Astrocyte (in vitro differentiated cells and primary cell): ENCODE results near the gene CSN2.

Source experiments
- EZH2 ChIP-seq: IDR thresholded peaks from 2 replicates; pipeline ENCODE4 v1.6.1; 2012; ENCODE audit warnings: mild to moderate bottlenecking, low read length, inconsistent platforms; ENCODE audit not compliant: insufficient read depth
- TF ChIP-seq, protein P1 (sequence below): IDR thresholded peaks from 2 replicates; pipeline ENCODE4 v1.5.1; 2011; ENCODE audit warnings: low read depth, mild to moderate bottlenecking, inconsistent platforms, low read length, moderate library complexity; ENCODE audit not compliant: insufficient read depth

DNA sequence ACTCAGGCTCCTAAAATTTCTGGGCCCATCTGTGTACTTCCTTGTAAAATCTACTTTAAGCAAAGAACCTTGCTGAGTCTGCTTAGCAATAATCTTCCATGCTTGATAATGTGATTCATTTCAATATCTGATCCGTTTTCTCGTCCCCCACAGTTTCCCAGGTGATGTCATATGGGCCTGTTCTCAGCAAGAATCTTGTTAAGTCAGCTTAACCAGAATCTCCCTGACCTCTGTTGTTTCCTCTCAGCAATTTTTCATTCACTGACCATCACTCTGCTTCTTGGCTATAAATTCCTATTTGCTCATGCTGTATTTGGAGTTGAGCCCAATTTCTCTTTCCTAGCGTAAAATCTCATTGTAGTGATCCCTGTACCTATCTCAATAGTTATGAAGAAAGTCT is 13.9 kb downstream of the CSN2 start:
- TF ChIP-seq, protein P1, sequence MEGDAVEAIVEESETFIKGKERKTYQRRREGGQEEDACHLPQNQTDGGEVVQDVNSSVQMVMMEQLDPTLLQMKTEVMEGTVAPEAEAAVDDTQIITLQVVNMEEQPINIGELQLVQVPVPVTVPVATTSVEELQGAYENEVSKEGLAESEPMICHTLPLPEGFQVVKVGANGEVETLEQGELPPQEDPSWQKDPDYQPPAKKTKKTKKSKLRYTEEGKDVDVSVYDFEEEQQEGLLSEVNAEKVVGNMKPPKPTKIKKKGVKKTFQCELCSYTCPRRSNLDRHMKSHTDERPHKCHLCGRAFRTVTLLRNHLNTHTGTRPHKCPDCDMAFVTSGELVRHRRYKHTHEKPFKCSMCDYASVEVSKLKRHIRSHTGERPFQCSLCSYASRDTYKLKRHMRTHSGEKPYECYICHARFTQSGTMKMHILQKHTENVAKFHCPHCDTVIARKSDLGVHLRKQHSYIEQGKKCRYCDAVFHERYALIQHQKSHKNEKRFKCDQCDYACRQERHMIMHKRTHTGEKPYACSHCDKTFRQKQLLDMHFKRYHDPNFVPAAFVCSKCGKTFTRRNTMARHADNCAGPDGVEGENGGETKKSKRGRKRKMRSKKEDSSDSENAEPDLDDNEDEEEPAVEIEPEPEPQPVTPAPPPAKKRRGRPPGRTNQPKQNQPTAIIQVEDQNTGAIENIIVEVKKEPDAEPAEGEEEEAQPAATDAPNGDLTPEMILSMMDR, result no peak
- no peak for TF ChIP-seq EZH2
